ENCODE results near the gene CDH24. TPM values are rescaled to one million over a fixed set of nuclear protein-coding genes. Genes with fewer than 3 reads are reported as not detected.

Gene CDH24
- total and polyA plus RNA-seq, 2 experiments from 2014 or later = 8.6 to 13.4 TPM

DNA sequence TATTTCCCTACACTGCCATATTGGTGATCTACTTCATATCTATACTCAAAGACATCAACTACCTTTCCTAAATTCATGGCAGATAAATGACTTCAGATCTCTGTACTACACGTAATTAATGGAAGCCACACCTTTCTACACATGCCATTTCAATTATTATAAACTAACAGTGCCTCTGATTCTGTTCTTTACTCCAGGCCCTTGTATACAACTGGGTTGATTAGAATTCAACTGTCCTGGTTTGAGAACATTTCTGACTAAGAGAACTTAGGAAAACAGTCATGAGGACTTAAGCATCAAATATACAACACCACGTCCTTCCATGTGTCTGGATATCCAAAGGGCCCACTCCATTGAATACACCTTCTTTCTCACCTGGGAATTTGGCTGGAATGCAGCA lies 35.8 kb upstream of the CDH24 start:
- Histone ChIP-seq H3K36me3 (peaks cover 48% of the 10 kb centered on the region), H3K9me3 (ENCODE audit: low read depth) (no peaks in the 10 kb centered on the region), H3K4me1 (ENCODE audit: low read depth) (peaks cover 15% of the 10 kb centered on the region), H3K27ac (no peak overlapping the region), H3K27me3 (no peaks in the 10 kb centered on the region), H3K4me3 (peak overlapping the region; percentile 84)
- no peak for DNase-seq (ENCODE audit: low read depth in 1 of 2, low spot score in 1 of 2)
- TF ChIP-seq, protein P1, sequence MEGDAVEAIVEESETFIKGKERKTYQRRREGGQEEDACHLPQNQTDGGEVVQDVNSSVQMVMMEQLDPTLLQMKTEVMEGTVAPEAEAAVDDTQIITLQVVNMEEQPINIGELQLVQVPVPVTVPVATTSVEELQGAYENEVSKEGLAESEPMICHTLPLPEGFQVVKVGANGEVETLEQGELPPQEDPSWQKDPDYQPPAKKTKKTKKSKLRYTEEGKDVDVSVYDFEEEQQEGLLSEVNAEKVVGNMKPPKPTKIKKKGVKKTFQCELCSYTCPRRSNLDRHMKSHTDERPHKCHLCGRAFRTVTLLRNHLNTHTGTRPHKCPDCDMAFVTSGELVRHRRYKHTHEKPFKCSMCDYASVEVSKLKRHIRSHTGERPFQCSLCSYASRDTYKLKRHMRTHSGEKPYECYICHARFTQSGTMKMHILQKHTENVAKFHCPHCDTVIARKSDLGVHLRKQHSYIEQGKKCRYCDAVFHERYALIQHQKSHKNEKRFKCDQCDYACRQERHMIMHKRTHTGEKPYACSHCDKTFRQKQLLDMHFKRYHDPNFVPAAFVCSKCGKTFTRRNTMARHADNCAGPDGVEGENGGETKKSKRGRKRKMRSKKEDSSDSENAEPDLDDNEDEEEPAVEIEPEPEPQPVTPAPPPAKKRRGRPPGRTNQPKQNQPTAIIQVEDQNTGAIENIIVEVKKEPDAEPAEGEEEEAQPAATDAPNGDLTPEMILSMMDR (IDR thresholded peaks at IDR 0.05; ENCODE audit: low read depth, low read length) = no peak

DNA sequence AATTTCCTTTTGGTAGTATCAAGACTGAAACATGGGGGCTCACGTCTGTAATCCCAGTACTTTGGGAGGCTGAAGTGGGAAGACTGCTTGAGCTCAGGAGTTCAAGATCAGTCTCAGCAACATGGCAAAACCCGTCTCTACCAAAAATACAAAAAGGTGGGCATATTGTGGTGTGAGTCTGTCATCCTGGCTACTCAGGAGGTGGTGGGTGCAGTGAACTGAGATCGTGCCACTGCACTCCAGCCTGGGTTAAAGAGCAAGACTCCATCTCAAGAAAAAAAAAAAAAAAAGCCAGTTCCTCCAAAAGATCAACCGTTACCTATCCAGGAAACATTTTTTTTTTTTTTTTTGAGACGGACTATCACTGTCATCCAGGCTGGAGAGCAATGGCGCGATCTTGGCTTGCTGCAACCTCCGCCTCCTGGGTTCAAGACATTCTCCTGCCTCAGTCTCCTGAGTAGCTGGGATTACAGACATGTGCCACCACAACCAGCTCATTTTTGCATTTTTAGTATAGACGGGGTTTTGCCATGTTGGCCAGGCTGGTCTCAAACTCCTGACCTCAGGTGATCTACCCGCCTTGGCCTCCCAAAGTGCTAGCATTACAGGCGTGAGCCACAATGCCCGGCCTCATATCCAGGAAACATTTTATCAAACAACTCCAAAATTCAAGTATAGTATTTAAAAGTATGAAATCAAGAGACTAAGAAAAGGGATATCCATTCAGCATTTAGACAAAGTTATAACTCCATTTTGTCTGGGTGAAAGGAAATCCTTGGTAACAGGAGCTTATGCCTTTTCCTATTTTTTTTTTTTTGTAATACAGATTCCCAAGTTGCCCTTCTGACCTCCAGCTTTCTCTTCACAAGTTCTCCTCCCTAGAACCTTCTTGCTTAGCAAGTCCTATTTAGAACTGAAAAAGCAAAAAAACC lies 34.2 kb upstream of the CDH24 start:
- H3K27me3 ChIP-seq = no peaks in the 10 kb centered on the region
- TF ChIP-seq, protein P1 (IDR thresholded peaks at IDR 0.05; ENCODE audit: low read depth, low read length) = no peak
- peaks cover 56% of the 10 kb centered on the region for H3K36me3 ChIP-seq
- no peak for DNase-seq (ENCODE audit: low read depth in 1 of 2, low spot score in 1 of 2)
- H3K4me3 ChIP-seq = no peak overlapping the region
- H3K9me3 ChIP-seq (ENCODE audit: low read depth) = no peaks in the 10 kb centered on the region
- no peak overlapping the region for H3K27ac ChIP-seq
- H3K4me1 ChIP-seq (ENCODE audit: low read depth) = peaks cover 10% of the 10 kb centered on the region

DNA sequence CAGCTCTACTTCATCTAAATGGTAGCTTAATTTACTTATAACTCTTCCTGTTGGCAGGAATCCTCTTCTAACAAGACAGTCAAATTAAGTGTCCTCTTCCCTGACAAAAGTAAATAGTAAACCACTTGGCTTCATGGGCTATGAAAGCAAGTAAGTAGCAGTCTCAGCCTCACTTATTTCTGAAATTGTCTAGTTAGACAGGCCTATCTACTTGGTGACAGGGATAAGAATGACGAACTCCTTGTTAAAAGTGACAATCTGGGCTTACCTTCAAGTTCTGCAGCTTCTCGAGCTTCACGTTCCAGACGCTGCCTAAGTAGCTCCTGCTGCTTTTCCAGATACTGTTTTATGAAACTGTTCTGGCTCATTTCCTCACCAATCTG lies 32.9 kb upstream of the CDH24 start:
- Histone ChIP-seq H3K27ac (peak overlapping the region; percentile 48), H3K4me1 (ENCODE audit: low read depth) (peaks cover 9% of the 10 kb centered on the region), H3K9me3 (ENCODE audit: low read depth) (no peaks in the 10 kb centered on the region), H3K27me3 (no peaks in the 10 kb centered on the region), H3K4me3 (no peak overlapping the region), H3K36me3 (peaks cover 67% of the 10 kb centered on the region)
- no peak for DNase-seq (ENCODE audit: low read depth in 1 of 2, low spot score in 1 of 2)
- TF ChIP-seq, protein P1 (IDR thresholded peaks at IDR 0.05; ENCODE audit: low read depth, low read length) = no peak

DNA sequence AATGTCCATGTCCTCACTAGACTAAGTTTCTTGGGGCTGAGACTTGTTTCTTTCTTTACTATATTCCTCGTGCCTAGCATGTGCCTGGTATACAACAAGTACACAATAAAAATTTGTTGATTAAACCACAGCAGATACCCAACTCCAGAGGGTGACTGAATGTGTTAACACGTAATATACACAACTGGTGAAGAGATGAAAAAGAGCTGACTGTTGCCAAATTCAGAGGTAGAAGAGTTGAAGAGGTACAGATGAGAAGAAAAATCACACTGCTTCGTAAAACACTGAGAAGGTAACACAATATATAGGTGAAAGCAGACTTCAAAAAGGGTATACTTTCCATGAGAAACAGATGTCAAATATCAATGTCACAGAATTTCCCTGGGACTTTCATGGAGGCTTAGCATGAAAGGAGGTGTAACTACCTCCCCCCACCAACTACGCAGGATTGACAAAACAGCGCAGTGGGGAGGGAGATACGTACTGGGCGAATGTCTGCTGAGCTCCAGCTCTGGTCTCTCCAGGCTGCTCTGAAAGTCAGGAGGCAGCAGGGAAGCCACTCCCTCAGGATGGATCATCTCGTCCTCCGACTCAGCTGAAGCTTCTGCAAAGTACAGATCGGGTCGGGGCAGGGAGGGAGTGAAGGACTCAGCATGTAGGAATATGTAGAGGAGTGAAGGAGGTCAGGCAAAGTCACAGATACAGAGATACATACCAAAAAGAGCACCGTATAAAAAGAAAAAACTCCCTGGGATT lies 32.4 kb upstream of the CDH24 start:
- Histone ChIP-seq H3K4me3 (no peak overlapping the region), H3K27ac (no peak overlapping the region), H3K9me3 (ENCODE audit: low read depth) (no peaks in the 10 kb centered on the region), H3K27me3 (no peaks in the 10 kb centered on the region), H3K4me1 (ENCODE audit: low read depth) (peaks cover 9% of the 10 kb centered on the region), H3K36me3 (peaks cover 73% of the 10 kb centered on the region)
- TF ChIP-seq, protein P1 (IDR thresholded peaks at IDR 0.05; ENCODE audit: low read depth, low read length) = no peak
- no peak for DNase-seq (ENCODE audit: low read depth in 1 of 2, low spot score in 1 of 2)

DNA sequence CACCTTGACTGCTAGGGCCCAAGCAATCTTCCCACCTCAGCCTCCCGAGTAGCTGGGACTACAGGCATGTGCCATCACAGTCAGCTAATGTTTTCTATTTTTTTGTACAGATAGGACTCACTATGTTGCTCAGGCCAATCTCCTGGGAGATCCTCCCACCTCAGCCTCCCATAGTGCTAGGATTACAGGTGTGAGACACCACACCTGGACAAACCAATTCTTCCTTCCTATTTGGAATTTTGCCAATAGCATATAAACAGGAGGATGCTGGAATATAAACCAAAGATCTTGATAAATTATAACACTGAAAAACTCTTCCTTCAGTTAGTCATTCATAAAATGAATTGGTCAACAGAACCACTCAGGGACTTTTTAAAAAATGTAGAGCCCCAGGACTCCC lies 29.2 kb upstream of the CDH24 start:
- no peak for DNase-seq (ENCODE audit: low read depth in 1 of 2, low spot score in 1 of 2)
- Histone ChIP-seq H3K27ac (no peak overlapping the region), H3K27me3 (no peaks in the 10 kb centered on the region), H3K9me3 (ENCODE audit: low read depth) (no peaks in the 10 kb centered on the region), H3K4me3 (no peak overlapping the region), H3K4me1 (ENCODE audit: low read depth) (no peaks in the 10 kb centered on the region), H3K36me3 (peaks cover 75% of the 10 kb centered on the region)
- TF ChIP-seq, protein P1 (IDR thresholded peaks at IDR 0.05; ENCODE audit: low read depth, low read length) = no peak

Measured in cardiac muscle cell (in vitro differentiated cells and primary cell).